ENCODE results near the gene IL21R.
A peak's percentile ranks its signal among the peaks of the same experiment; 100 is the strongest.
"Not testable (repeated sequence)": the region's sequence is repeated elsewhere in the genome, so short reads cannot be mapped to it uniquely, and the experiment has no call there.

The IL21R gene

DNA sequence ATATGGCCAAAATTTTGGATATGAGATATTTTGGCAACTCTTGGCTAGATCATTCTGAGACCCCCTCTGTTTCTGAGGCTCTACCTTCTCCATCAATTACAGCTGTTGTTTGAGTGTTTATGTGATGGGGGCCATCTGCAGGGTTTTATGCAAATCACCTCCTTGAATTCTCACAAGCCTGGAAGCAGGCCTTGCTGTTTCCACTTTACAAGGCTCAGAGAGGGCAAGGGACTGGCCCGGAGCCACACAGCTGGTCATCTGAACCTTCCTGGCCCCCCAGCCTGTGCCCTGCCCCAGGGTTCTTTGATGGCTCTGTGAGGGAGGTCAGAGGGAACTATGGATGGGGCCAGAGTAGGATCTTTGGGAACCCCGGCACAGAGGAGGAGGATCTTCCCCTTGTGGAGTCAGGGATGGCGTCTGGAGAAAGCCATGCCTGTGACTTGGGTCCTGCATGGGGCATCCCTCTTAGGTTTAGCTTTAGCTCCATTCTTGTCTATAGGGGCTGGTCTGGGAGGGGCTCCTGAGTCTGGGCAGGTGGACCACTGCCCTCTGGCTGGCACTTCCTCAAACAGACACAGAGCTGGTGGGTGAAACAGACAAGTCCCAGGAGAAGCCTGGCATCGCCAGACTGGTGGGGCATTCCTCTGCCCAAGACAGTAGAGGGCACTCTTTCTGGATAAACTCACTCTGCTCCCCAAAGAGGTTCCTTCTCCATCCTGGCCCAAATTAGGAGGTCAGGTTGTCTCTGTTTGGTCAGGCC lies 26.2 kb downstream of the IL21R start:
- no peak for DNase-seq

DNA sequence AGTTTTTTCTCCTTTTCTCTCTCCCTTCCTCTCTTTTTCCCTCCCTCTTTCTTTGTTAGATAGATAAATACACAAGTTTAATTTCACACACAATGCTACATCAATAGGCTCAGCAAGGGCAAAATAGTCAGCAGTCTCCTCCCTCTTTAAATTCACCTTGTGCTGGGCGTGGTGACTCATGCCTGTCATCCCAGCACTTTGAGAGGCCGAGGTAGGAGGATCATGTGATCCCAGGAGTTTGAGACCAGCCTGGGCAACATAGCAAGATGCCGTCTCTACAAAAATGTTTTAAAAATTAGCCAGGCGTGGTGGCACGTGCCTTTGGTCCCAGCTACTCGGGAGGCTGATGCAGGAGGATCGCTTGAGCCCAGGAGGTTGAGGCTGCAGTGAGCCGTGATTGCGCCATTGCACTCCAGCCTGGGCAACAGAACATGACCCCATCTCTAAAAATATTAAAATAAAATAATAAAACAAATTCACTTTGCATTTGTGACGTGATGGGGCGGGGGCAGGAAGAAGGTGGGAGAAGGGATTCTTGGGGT lies 27.4 kb downstream of the IL21R start:
- no peak for DNase-seq

DNA sequence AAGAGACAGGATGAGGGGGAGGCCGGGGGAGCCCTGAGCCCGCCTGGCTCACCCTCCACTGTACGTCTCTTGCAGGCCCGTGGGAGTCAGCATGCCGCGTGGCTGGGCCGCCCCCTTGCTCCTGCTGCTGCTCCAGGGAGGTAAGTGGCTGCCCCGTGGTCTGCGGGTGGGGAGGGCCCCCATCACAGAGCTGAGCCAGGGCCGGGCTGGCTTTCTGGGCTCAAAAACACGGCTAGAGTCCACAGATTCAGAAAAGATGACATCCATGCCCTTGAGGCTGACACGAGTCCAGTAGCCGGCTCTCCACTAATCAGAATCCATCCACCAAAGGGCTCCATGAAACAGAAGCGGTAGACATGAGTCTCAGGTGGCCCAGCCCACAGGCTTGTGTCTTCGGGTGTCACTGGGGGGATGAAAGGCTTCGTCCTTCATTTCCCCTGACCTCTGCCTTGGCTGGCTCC lies 28.0 kb downstream of the IL21R start:
- DNase-seq = no peak

DNA sequence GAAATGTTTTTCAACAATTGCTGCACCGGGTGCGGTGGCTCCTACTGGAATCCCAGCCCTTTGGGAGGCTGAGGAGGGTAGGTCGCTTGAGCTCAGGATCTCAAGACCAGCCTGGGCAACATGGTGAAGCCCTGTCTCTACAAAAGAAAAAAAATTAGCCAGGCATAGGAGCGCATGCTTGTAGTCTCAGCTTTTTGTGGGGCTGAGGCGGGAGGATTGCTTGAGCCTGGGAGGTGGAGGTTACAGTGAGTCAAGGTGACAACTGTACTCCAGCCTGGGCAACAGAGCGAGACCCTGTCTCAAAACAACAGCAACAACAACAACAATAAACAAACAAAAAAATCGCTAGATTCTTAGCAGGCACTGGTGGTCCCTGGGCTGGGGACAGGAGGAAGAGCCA lies 28.5 kb downstream of the IL21R start:
- no peak for DNase-seq

DNA sequence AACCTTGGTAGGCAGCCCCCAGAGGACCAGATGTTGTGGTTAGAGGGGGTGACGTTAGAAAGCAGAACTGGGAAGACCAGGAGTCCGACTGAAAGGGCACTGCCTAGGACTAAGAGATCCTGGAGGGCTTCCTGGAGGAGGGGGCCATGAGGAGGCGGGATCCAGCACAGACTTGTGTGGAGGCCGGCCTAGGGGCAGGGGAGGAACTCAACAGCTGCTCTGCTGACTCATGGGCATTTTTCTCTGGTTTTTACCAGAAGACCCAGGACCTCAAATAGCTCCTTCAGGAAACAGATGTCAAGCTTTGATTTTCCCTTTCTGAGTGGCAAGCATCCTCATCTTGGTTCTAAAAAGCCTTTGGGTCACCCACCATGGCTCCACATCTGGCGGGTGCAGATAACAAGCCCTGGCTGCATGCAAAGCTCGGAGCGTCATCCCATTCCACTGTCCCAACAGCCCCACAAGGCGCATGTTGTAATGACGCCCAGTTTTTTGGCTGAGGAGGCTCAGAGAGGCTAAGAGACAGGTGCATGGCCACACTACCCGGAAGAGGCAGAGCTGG lies 29.0 kb downstream of the IL21R start:
- no peak for DNase-seq

DNA sequence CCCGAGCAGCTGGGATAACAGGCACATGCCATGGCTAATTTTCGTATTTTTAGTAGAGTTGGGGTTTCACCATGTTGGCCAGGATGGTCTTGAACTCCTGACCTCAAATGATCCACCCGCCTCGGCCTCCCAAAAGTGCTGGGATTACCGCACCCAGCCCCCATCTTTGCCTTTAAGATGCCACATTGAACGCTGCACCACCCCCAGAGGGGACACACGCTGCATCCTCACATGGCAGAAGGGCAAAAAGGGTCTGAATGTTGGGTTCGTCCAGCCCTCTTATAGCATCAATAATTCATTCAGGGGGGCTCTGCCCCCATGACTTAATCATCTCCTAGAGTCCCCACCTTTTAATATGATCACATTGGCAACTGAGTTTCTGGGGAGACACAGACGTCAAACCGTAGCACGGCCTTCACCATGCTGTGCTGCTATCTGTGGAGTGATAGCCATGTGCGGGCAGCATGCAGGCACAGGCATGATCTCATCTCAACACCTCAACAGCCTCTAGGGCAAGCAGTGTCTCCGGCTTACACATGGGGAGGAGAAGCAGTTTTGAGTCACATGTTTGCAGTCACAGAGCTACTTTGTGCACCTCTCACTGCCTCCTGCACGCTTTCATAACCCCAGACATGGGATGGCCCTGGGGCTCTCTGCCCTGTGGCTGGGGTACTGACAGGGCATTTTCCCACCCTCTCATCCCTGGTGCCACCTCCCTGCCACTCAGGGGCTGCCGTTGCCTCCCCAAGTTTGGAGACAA lies 30.0 kb downstream of the IL21R start:
- no peak for DNase-seq

DNA sequence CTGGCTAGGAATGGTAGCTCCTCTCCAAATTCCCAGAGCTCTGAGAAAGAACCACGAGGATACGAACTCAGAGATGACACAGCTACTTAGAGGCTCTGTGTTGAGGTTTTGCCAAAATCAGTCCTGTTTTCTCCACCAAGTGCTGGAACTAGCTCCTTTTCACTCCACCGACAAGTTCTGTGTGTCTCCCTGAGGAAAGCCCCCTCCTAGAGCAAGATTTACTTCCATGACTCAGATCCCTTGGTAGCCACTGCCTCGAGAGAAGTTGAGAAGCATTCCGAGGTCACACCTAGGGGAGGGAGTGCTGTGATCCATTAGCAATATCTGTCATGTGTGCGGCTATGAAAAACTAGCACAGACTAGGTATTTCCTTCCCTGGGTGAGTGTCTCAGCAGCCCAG lies 30.6 kb downstream of the IL21R start:
- DNase-seq = no peak

DNA sequence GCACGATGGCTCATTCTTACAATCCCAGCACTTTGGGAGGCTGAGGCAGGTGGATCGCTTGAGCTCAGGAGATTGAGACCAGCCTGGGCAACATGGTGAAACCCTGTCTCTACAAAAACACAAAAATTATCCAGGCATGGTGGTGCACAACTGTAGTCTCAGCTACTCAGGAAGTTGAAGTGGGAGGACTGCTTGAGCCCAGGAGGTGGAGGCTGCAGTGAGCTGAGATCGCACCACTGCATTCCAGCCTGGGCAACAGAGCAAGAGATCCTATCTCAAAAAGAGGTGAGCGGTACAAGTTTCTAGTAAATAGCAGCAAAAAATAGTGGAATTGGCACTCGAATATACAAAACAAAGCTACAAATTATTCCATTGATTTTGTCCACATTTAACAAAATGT lies 31.2 kb downstream of the IL21R start:
- not testable (repeated sequence) for DNase-seq

DNA sequence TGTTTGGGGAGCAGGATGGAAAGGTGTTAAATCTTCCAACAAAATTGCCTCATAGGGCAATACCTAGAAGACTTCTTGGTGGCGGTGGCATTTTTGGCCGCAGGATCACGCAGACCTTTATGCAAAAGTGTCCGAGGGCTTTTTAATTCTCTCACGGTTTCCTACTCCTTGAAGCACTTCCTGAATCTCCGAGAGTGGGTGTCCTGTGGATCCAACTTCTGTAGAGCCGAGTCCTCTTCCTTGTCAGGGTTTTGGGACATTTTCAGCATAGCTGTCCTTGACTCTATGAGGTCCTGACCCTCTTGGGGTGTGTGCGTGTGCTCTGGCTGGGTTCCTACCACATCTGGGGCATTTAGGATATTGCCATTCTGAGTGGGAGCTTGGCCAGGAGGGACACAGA lies 31.7 kb downstream of the IL21R start:
- DNase-seq = no peak

DNA sequence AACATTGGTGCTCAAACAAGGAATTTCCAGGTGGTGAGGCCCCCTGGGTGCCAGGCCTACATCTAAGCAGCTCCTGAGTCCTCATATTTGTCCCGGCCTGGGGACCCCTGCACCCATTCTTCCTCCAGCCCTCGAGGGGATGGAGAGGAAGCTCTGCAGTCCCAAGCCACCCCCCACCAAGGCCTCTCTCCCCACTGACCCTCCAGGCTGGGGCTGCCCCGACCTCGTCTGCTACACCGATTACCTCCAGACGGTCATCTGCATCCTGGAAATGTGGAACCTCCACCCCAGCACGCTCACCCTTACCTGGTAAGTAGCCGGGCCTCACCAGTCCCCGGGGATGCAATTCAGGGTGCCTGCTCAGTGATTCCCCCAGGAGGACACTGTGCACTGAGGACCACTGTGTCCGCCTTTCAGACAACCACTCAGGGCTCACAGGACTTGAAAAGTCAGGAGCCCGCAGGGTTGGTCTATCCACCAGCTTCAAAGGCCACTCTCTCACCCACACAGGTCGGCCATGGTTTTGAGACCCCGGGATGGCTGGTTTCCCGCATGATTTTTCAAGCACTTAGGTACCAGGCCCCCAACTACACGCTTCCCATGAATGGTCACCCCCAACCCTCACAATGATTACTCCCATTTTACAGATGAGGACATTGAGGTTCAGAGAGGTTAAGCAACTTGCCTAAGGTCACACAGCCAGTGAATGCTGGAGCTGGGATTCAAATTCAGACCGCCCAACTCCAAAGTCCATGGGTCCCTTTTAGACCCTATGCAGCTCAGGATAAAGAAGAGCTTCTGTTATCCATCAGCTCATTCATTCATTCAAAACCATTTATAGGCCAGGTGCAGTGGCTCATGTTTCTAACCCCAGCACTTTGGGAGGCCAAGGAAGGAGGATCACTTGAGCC lies 32.4 kb downstream of the IL21R start:
- no peak for DNase-seq

DNA sequence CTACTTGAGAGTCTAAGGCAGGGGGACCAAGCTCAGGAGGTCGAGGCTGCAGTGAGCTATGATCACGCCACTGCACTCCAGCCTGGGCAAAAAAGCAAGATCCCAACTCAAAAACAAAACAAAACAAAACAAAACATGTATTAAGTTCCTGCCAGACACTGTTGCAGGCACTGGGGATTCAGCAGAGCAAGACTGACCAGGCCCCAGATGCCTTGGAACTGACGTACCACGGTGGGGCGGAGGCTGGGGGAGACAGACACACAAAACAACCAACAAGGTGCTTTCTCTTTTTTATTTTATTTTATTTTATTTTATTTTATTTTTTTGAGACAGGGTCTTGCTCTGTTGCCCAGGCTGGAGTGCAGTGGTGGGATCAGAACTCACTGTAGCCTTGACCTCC lies 33.2 kb downstream of the IL21R start:
- not testable (repeated sequence) for DNase-seq

DNA sequence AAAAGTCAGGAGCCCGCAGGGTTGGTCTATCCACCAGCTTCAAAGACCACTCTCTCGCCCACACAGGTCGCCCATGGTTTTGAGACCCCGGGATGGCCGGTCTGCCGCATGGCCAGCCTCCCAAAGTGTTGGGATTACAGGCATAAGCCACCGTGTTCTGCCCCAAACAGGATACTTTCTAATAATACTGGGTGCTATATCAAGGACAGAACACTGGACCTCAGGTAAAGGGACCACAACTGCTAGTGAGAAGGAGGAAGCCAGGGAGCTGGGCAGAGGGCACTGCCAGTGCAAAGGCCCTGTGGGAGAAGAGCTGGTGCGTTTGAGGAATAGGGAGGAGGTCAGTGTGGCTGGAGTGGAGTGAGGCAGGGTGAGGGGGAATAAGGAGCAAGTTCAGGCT lies 34.1 kb downstream of the IL21R start:
- DNase-seq = no peak

DNA sequence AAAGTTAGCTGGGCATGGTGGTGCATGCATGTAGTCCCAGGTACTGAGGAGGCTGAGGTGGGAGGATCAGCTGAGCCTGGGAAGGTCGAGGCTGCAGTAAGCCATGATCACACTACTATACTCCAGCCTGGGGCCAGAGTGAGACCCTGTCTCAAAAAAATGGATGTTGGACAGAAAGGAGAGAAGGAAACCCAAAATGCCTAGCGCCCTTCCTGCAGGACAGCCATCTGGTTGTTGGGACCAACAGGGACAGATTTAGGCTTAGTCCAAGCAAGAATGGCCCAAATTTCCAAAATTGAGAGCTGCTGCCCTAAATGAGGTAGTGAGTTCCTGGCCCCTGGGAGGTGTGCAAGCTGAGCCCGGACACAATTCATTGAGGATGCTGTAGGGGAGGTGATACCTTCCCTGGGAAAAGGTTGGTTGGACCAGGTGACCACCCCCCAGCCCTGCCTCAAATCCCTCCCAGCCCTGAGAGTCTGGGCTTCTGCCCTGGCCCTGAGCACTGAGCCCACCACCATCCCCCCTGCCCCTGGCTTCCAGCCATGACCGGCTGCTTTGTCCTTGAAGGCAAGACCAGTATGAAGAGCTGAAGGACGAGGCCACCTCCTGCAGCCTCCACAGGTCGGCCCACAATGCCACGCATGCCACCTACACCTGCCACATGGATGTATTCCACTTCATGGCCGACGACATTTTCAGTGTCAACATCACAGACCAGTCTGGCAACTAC lies 35.1 kb downstream of the IL21R start:
- DNase-seq = no peak

DNA sequence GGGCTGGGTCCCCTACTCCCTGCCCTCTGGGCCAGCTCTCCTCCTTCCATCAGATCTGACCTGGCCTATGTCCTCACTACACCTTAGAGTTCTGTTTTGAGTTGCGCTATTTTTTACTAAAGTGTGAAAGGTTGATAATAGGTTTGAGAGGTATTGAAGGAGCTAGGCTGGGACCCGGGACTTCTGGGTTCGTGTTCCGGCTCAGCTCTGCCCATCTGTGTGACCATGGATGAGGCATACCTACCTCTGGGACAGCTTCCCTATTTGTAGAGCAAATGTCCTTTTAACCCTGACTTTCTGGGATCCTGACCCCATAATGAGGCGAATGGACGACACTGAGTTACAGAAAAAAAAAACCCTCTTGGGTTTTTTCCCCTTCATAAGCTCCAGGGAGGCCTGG lies 36.0 kb downstream of the IL21R start:
- DNase-seq = no peak

DNA sequence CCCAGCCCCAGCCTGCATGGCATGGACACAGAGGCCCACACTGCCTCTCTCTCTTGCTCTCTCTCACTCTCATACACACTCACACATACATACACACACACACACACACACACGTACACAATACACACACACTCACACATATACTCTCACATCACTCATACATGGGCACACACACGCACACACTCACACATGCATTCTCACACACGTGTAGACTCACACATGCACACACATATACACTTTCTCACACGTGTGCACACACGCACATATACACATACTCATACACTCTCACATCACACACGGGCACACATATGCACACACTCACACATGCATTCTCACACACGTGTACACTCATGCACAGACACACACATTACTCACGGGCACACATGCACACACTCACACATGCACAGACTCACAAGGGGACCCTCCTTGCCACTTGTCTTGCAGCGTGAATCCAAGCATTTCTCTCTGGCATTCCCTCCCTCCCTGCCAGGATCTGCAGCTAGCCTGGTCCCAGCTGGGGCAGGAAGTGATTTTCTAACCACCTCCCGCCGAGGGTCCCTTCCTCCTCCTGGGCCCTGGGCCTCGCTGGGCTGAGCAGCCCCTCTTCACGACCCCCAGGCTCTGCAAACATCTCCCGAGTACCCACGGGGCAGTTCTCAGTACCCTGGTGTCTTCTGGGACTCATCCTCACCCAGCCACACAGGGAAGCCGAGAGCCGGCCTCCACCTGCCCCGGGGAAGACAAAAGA lies 37.5 kb downstream of the IL21R start:
- DNase-seq = no peak

DNA sequence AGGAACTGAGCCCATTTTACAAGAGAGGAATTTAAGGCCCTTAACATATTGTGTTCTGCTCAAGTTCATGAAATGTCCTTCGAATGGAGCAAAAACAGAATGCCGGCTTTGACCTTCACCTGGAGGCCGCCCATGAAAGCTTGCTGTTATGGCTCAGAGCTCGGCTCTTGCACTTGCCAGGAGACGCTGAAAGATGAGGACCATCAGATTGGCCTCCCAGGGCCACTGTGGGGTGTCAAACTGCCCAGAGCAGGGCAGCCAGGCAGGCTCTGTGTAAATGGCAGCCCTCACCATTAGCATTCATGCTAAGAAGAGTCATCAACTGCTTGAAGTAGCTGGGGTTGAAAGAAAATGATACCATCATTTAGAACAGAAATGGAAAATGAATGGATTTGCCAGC lies 39.3 kb downstream of the IL21R start:
- DNase-seq = no peak

DNA sequence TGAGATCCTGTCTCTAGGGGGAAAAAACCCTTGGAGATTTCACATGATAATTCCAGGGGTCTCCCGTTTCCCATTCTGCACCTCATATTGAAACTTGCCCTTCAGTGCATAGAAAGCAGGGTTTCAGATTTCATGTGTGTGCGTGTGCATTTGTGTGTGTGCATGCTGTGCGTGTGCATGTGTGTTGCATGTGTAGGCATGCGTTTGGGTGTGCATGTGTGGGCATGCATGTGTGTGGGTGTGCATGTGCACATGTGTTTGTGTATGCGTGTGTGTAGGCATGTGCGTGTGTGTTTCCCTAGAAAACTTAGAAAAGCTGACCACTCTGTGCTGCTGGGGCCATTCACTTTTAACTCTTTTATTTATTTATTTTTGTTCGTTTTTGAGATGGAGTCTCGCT lies 40.0 kb downstream of the IL21R start:
- DNase-seq = no peak

DNA sequence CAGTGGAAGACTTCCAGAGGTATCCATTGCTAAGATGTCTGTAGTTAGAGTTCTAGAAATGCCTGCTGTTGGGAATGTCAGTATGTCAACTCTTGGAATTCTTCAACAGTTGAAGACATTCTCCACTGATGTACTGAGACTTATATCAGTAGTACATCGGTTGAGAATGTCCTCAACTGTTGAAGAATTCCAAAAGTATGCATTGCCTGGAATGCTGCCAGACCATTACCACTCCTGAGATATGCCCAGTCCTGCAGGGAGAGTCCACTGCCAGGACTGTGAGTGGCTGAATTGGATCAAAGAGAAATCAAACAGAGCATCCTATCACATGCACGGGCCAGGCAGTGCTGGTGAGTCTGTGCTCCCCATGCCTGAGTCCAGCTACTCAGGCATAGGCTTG lies 42.0 kb downstream of the IL21R start:
- no peak for DNase-seq

DNA sequence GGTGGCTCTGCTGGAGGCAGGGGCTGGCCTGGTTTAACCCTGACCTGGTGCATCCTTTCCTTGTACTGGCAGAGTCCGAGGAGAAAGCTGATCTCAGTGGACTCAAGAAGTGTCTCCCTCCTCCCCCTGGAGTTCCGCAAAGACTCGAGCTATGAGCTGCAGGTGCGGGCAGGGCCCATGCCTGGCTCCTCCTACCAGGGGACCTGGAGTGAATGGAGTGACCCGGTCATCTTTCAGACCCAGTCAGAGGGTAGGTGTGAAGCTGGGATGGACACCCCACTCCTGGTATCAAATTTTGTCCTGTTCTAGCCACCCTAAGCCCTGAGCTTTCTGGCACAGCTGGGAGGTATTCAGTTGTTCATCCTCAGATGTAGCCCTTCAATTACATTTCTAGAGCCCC lies 42.5 kb downstream of the IL21R start:
- DNase-seq = no peak

DNA sequence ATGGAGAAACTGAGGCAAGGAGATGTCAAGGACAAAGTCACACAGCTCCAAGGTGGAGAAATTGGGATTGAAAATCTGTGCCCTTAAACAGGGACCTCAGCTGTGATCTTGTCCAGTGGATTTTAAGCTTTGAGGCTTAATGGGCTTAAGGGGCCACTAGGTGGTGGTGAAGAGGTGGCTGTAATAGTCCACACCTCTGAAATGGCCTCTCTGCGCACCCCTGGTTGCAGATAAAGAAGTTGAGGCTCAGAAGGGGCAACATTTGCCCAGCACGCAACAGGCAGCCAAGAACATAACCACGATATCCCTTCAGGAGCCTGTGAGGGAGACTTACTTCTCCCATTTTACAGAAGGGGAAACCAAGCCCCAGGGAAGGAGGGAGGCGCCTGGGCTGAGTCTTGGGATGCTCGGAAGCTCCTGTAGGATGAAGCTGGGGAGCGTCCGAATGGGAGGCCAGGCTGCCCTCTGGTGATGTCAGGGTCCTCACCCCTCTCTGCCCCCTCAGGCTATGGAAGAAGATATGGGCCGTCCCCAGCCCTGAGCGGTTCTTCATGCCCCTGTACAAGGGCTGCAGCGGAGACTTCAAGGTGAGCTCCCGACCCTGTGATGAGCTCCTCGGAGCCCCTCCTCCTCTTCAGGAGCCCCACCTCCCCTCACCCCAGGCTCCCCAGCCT lies 43.7 kb downstream of the IL21R start:
- DNase-seq = no peak

DNA sequence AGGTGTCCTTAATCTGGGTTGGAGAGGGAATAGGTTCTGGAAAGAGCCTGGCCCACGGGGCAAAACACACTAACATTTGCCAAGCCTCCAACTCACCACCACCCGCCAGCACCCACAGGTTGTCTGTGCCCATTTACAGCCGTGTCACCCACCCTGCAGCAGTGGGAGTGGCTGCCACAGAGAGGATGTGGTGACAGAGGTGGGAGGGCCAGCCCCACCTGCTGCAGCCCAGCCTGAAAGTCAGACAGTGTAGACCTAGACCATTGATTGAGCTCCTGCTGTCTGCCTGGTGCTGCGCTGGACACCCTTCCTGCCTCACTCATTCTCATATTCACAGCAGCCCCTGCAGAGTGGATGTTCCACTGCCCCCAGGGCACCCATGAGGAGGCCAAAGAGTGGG lies 44.7 kb downstream of the IL21R start:
- peak; percentile 86 for DNase-seq
